Loucy (cell line): ENCODE results near the gene SIAH1.
"Not testable (repeated sequence)": the region's sequence is repeated elsewhere in the genome, so short reads cannot be mapped to it uniquely, and the experiment has no call there.

Experiments
- H2AFZ ChIP-seq: fragments of 200-600 bp; sonication (generic); 2 replicates; pipeline ENCODE4 v1.6.0; 2016; ENCODE audit warnings: antibody characterized with exemption, mild to moderate bottlenecking, low read length, moderate library complexity
- H3F3A ChIP-seq: fragments of 200-600 bp; 2 replicates; pipeline ENCODE4 v1.6.0; 2016; ENCODE audit warnings: antibody characterized with exemption, low read depth, mild to moderate bottlenecking
- H3K27me3 ChIP-seq: fragments of 200-600 bp; sonication (generic); 2 replicates; pipeline ENCODE4 v1.6.1; 2014; ENCODE audit warnings: low read length, mild to moderate bottlenecking; ENCODE audit not compliant: insufficient read depth, poor library complexity, severe bottlenecking
- H3K36me3 ChIP-seq: fragments of 200-600 bp; sonication (generic); 2 replicates; pipeline ENCODE4 v1.6.1; 2016; ENCODE audit warnings: low read length; ENCODE audit not compliant: insufficient read depth
- H3K4me1 ChIP-seq: fragments of 200-600 bp; sonication (generic); 2 replicates; pipeline ENCODE4 v1.5.1; 2014; ENCODE audit warnings: low read length, mild to moderate bottlenecking; ENCODE audit not compliant: insufficient read depth, poor library complexity, severe bottlenecking
- H3K4me2 ChIP-seq: fragments of 200-600 bp; sonication (generic); 2 replicates; pipeline ENCODE4 v1.6.0; 2014; ENCODE audit warnings: antibody characterized with exemption, low read length, low read depth, mild to moderate bottlenecking; ENCODE audit not compliant: poor library complexity, severe bottlenecking
- H3K4me3 ChIP-seq: fragments of 200-600 bp; sonication (generic); 2 replicates; pipeline ENCODE4 v1.5.1; 2014; ENCODE audit warnings: low read length, mild to moderate bottlenecking, mixed read lengths; ENCODE audit not compliant: poor library complexity, severe bottlenecking
- H3K79me2 ChIP-seq: fragments of 200-600 bp; sonication (generic); 2 replicates; pipeline ENCODE4 v1.6.1; 2014; ENCODE audit warnings: low read length; ENCODE audit not compliant: insufficient read depth
- H3K9ac ChIP-seq: fragments of 200-600 bp; sonication (generic); 2 replicates; pipeline ENCODE4 v1.6.0; 2014; ENCODE audit warnings: mild to moderate bottlenecking, low read depth, low read length, moderate library complexity; ENCODE audit not compliant: poor library complexity, severe bottlenecking
- H3K9me2 ChIP-seq: fragments of 200-600 bp; sonication (generic); replicated peaks from 2 replicates; pipeline ENCODE4 v1.6.1; 2016; ENCODE audit warnings: low read depth, low read length, mixed read lengths
- H3K9me3 ChIP-seq: fragments of 200-600 bp; sonication (generic); 2 replicates; pipeline ENCODE4 v1.6.1; 2014; ENCODE audit warnings: mild to moderate bottlenecking, antibody characterized with exemption, low read length, low read depth; ENCODE audit not compliant: insufficient read depth
- H4K20me1 ChIP-seq: fragments of 200-600 bp; sonication (generic); 2 replicates; pipeline ENCODE4 v1.6.0; 2014; ENCODE audit warnings: antibody characterized with exemption, low read length, mild to moderate bottlenecking; ENCODE audit not compliant: insufficient read depth, poor library complexity, severe bottlenecking
- CTCF ChIP-seq: fragments of 200-600 bp; sonication (generic); conservative IDR thresholded peaks from 2 replicates; pipeline ENCODE4 v1.5.1; 2014; ENCODE audit warnings: mild to moderate bottlenecking, antibody characterized with exemption, low read length
- EZH2phosphoT487 ChIP-seq: fragments of 200-600 bp; IDR thresholded peaks from 2 replicates; pipeline ENCODE4 v1.6.1; 2018; ENCODE audit warnings: antibody characterized with exemption, mild to moderate bottlenecking, moderate library complexity, borderline replicate concordance

Gene SIAH1

DNA sequence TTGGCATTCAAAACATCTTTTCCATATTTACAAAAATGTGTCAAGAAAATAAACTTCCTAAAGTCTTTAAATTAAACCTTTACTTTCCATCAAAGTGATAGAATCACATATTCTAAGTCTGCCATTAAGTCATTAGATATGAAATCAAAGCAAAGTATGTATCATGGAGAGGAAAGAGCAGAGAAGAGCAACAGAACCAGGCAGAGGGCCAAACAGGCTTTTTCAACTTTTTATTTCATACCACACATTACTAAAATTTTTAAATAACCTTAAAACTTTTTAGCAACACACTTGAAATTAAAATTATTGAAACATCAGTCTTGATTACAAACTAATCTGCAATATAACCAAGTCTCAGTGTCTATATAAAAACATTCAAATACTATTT is 13.8 kb downstream of the SIAH1 start:
- no peak overlapping the region for H3K4me2 ChIP-seq
- H3K4me3 ChIP-seq = no peak overlapping the region
- no peaks in the 10 kb centered on the region for H3K27me3 ChIP-seq
- H3K9me2 ChIP-seq = no peaks in the 10 kb centered on the region
- TF ChIP-seq EZH2phosphoT487 (no peak), CTCF (no peak)
- no peak overlapping the region for H2AFZ ChIP-seq
- H3K79me2 ChIP-seq = peaks cover 98% of the 10 kb centered on the region
- no peak overlapping the region for H3K9ac ChIP-seq
- no peaks in the 10 kb centered on the region for H3F3A ChIP-seq
- H4K20me1 ChIP-seq = peaks cover 99% of the 10 kb centered on the region
- peaks cover 33% of the 10 kb centered on the region for H3K4me1 ChIP-seq
- H3K36me3 ChIP-seq = no peaks in the 10 kb centered on the region
- H3K9me3 ChIP-seq = no peaks in the 10 kb centered on the region

- H3K27me3 ChIP-seq, H3K4me2 ChIP-seq, H3K9ac ChIP-seq, H3K4me3 ChIP-seq, H2AFZ ChIP-seq, H3F3A ChIP-seq, H3K9me2 ChIP-seq, H3K36me3 ChIP-seq, H3K9me3 ChIP-seq: not testable (repeated sequence)
- peaks cover 99% of the 10 kb centered on the region for H4K20me1 ChIP-seq
- peaks cover 34% of the 10 kb centered on the region for H3K4me1 ChIP-seq
- peaks cover 100% of the 10 kb centered on the region for H3K79me2 ChIP-seq
These were observed 14.4 kb downstream of the SIAH1 start for GRCh38 chr16:48370668-48371392.

DNA sequence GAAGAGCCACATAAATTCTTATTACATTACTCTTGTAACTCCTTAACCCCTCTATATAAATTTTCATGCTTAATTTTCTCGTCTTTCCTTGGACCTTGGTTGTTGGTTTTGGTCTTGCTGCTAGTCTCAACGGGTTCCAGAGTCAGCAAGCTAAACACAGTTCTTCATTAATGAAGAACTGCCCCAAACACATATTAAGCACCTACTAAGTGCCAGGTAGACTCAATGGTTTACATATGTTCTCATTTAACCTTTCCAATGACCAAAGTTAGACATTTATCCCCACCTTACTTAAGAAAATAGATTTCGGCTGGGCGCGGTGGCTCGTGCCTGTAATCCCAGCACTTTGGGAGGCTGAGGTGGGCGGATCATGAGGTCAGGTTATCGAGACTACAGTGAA is 15.0 kb downstream of the SIAH1 start:
- Histone ChIP-seq H4K20me1 (peaks cover 99% of the 10 kb centered on the region), H3K4me3 (no peak overlapping the region), H3F3A (no peaks in the 10 kb centered on the region), H2AFZ (no peak overlapping the region), H3K9ac (no peak overlapping the region), H3K27me3 (no peaks in the 10 kb centered on the region), H3K9me3 (no peaks in the 10 kb centered on the region), H3K4me2 (no peak overlapping the region), H3K36me3 (no peaks in the 10 kb centered on the region), H3K9me2 (no peaks in the 10 kb centered on the region), H3K79me2 (peaks cover 100% of the 10 kb centered on the region), H3K4me1 (peaks cover 32% of the 10 kb centered on the region)
- TF ChIP-seq CTCF (no peak), EZH2phosphoT487 (no peak)

GRCh38 chr16:48369765-48370164 is 15.4 kb downstream of the SIAH1 start:
- Histone ChIP-seq H3K9me3 (no peaks in the 10 kb centered on the region), H2AFZ (no peak overlapping the region), H3K4me3 (no peak overlapping the region), H3K27me3 (no peaks in the 10 kb centered on the region), H4K20me1 (peaks cover 99% of the 10 kb centered on the region), H3K4me1 (peaks cover 28% of the 10 kb centered on the region), H3K36me3 (no peaks in the 10 kb centered on the region), H3K79me2 (peaks cover 100% of the 10 kb centered on the region), H3K4me2 (no peak overlapping the region), H3K9me2 (no peaks in the 10 kb centered on the region), H3K9ac (no peak overlapping the region), H3F3A (no peaks in the 10 kb centered on the region)
- TF ChIP-seq EZH2phosphoT487 = no peak
- no peak for TF ChIP-seq CTCF
